Thyroid gland (tissue), 4 donors: ENCODE measurements around the gene ACTR1A. TPM values are rescaled to one million over a fixed set of nuclear protein-coding genes. Genes with fewer than 3 reads are reported as not detected.

Experiments used
- DNase-seq, 2 donors: peaks; one replicate each; pipeline ENCODE4 v3.0.0-alpha.2; 2019
- H3K27ac ChIP-seq, 3 donors: fragments of 200-600 bp; sonication (generic); 1 replicate in 2 of 3; 2 replicates in 1 of 3; pipeline ENCODE4 v1.5.1; 2016 to 2019; ENCODE audit warnings: mild to moderate bottlenecking in 1 of 3, moderate library complexity in 1 of 3
- H3K27me3 ChIP-seq: fragments of 200-600 bp; sonication (generic); one replicate; pipeline ENCODE4 v1.5.1; 2019
- H3K36me3 ChIP-seq, 2 donors: fragments of 200-600 bp; sonication (generic); one replicate each; pipeline ENCODE4 v1.5.1; 2016 to 2019
- H3K4me1 ChIP-seq, 2 donors: fragments of 200-600 bp; sonication (generic); one replicate each; pipeline ENCODE4 v1.5.1; 2017 to 2019
- H3K4me3 ChIP-seq, 3 donors: fragments of 200-600 bp; sonication (generic); replicated peaks in 1 of 3; 1 replicate in 2 of 3; 2 replicates in 1 of 3; pipeline ENCODE4 v1.5.1; 2016; ENCODE audit warnings: mild to moderate bottlenecking in 1 of 3
- H3K9me3 ChIP-seq: fragments of 200-600 bp; sonication (generic); one replicate; pipeline ENCODE4 v1.5.1; 2017
- POLR2A ChIP-seq, 2 donors: fragments of 450-650 bp; IDR thresholded peaks; one replicate each; pipeline ENCODE4 v1.6.1; 2017; ENCODE audit warnings: antibody characterized with exemption in 2 of 2, mild to moderate bottlenecking in 2 of 2, moderate library complexity in 1 of 2
- WGBS, 2 donors: methylation state at CpG; one replicate each; pipeline ENCODE4 v1.1.5; 2017; 5-methylcytosine and 5-hydroxymethylcytosine counted together
- intact Hi-C: fragments of 100-400 bp; cut with DNase I; formaldehyde crosslinking; loops from one replicate; pipeline ENCODE4 v1.15.1; 2023
- total RNA-seq, 4 donors: library from RNA; depleted of rRNA; stranded (reverse); fragments of >200 nt; gene quantifications; one replicate each; pipeline ENCODE4 v1.2.3, GENCODE V29; 2016
- TF ChIP-seq, protein P1 (sequence below), 6 experiments: fragments of 200-600 bp in 3 of 6; fragments of 450-650 bp in 3 of 6; sonication (generic) in 3 of 6; IDR thresholded peaks; one replicate each; pipeline ENCODE4 v1.5.1; 2016 to 2019; ENCODE audit warnings: antibody characterized with exemption in 6 of 6, mild to moderate bottlenecking in 2 of 6, inconsistent platforms in 1 of 6, moderate library complexity in 1 of 6

The ACTR1A gene
- total RNA-seq, 4 donors from 2014 or later: 94.1 to 111 (median 103) TPM

DNA sequence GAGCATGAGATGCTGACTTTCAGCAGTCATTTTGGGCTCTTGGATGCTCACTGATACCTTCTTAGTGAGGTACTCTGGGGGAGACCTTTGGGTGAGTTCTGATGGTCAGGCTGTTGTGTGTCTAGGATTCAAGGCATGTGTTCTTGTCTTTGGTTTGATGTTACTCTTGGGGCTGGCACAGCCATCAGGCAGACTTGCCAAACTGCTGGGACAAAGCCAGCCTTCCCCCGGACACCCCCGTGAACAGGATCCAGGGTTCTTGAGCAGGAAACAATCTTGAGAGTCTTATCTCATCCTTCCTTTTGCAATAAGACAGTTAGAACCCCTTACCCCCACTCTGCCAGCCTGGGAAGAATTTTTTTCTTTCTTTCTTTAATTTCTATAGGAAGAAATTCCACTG lies 43.5 kb upstream of the ACTR1A start:
- H3K36me3 ChIP-seq: no peaks in the 10 kb centered on the region
- intact Hi-C loops: no loop called here
- no peaks in the 10 kb centered on the region for H3K9me3 ChIP-seq
- no peaks in the 10 kb centered on the region for H3K27me3 ChIP-seq
- 42 to 61% methylated on average over 2 of the region's 2 CpGs for WGBS, 2 donors
- H3K27ac ChIP-seq: no peak overlapping the region
- TF ChIP-seq, protein P1, sequence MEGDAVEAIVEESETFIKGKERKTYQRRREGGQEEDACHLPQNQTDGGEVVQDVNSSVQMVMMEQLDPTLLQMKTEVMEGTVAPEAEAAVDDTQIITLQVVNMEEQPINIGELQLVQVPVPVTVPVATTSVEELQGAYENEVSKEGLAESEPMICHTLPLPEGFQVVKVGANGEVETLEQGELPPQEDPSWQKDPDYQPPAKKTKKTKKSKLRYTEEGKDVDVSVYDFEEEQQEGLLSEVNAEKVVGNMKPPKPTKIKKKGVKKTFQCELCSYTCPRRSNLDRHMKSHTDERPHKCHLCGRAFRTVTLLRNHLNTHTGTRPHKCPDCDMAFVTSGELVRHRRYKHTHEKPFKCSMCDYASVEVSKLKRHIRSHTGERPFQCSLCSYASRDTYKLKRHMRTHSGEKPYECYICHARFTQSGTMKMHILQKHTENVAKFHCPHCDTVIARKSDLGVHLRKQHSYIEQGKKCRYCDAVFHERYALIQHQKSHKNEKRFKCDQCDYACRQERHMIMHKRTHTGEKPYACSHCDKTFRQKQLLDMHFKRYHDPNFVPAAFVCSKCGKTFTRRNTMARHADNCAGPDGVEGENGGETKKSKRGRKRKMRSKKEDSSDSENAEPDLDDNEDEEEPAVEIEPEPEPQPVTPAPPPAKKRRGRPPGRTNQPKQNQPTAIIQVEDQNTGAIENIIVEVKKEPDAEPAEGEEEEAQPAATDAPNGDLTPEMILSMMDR (IDR thresholded peaks at IDR 0.05): no peak
- no peak for TF ChIP-seq POLR2A (IDR thresholded peaks at IDR 0.05)
- no peak for DNase-seq
- H3K4me1 ChIP-seq: peaks cover 0 to 4% of the 10 kb centered on the region in 2 donors
- H3K4me3 ChIP-seq: no peak overlapping the region

DNA sequence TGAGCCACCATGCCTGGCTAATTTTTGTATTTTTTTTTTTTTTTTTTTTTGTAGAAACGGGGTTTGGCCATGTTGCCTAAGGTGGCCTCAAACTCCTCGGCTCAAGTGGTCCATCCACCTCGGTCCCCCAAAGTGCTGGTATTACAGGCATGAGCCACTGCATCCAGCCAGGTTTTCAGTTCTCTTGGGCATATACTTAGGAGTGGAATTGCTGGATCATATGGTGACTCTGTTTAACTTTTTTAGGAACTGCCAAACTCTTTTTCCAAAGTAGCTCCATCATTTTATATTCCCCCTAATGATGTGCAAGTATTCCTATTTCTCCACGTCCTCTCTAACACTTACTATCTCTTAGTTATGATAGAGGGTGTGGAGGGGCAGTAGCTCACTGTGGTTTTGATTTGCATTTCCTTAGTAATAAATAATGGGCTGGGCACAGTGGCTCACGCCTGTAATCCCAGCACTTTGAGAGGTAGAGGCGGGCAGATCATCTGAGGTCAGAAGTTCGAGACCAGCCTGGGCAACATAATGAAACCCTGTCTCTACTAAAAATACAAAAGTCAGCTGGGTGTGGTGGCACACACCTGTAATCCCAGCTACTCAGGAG lies 42.9 kb upstream of the ACTR1A start:
- Histone ChIP-seq H3K27ac (no peak overlapping the region), H3K36me3 (no peaks in the 10 kb centered on the region), H3K9me3 (no peaks in the 10 kb centered on the region), H3K4me3 (no peak overlapping the region), H3K27me3 (no peaks in the 10 kb centered on the region), H3K4me1 (peaks cover 0 to 4% of the 10 kb centered on the region in 2 donors)
- DNase-seq: no peak
- WGBS, 2 donors: 92 to 94% methylated on average over 7 of the region's 7 CpGs
- no peak for TF ChIP-seq POLR2A (IDR thresholded peaks at IDR 0.05)
- TF ChIP-seq, protein P1 (IDR thresholded peaks at IDR 0.05): no peak
- intact Hi-C loops: no loop called here

DNA sequence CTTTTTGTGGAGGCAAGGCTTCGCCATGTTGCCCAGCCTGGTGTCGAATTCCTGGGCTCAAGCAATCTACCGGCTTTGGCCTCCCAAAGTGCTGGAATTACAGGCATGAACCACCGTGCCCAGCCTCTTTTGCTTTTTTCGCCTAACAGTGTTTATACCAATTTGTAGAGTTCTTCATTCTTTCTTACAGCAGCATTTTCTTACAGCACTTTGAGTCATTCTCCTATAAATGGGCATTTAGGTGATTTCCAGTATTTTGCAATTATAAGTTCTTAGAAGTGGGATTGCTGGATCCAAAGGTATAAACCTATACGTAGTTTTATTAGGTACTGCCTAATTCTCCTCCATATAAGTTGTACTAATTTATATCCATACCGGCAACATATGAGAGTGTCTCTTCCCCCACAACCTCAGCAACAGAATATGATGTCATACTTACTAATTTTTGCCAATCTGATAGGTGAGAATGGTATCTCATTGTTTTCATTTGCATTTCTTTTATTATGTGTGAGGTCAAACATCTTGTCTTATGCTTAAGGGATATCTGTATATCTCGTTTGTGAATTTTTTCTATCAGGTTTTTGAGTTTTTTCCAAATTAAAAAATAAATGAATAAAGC lies 40.4 kb upstream of the ACTR1A start:
- H3K36me3 ChIP-seq: no peaks in the 10 kb centered on the region
- H3K9me3 ChIP-seq: no peaks in the 10 kb centered on the region
- H3K4me1 ChIP-seq: peaks cover 13 to 18% of the 10 kb centered on the region in 2 donors
- TF ChIP-seq, protein P1 (IDR thresholded peaks at IDR 0.05): no peak
- no peak for TF ChIP-seq POLR2A (IDR thresholded peaks at IDR 0.05)
- no peaks in the 10 kb centered on the region for H3K27me3 ChIP-seq
- intact Hi-C loops: no loop called here
- H3K27ac ChIP-seq: no peak overlapping the region
- H3K4me3 ChIP-seq: no peak overlapping the region
- DNase-seq: no peak
- WGBS, 2 donors: 91 to 94% methylated on average over 8 of the region's 8 CpGs

DNA sequence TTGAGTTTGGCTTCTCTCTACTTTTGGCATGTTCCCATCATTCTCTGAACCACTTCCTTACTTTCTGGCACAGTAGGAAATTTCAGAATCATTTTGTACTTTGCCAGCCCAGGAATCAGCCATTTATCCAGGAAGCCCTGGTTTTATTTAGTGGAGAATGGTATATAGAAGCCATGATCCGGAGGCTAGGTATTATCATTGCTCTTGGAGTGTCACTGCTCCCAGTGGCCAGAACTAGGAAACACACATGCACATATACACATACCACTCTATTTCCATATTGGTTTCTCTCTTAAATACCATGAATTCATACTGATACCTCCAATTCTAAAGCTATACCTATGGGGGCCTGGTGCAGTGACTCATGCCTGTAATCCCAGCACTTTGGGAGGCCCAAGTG lies 37.5 kb upstream of the ACTR1A start:
- 58 to 71% methylated on average over 1 of the region's 1 CpG for WGBS, 2 donors
- H3K27ac ChIP-seq: no peak overlapping the region
- H3K27me3 ChIP-seq: no peaks in the 10 kb centered on the region
- intact Hi-C loops: no loop called here
- peaks cover 13 to 14% of the 10 kb centered on the region in 2 donors for H3K4me1 ChIP-seq
- no peak overlapping the region for H3K4me3 ChIP-seq
- DNase-seq: no peak
- H3K9me3 ChIP-seq: no peaks in the 10 kb centered on the region
- H3K36me3 ChIP-seq: no peaks in the 10 kb centered on the region
- no peak for TF ChIP-seq POLR2A (IDR thresholded peaks at IDR 0.05)
- TF ChIP-seq, protein P1 (IDR thresholded peaks at IDR 0.05): peak in 3 of 6 experiments; percentile 21 to 33 (median 26)

DNA sequence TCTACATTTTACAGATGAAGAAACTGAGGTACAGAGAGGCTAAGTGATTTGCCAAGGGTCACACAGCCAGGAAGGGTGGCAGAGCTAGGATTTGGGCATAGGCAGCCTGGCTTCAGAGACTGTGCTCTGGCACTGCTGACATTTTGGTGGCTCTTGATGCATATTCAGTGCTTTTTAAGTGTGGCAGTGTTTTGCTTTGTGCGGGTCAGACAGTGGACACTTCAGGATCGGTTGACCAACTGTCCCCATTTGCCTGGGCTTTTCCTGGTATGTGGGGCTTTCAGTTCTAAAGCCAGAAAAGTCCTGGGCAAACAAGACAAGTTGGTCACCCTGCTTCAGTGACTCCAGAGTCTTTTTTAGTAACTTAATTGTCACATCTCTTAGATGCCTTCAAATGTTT lies 36.3 kb upstream of the ACTR1A start:
- Histone ChIP-seq H3K36me3 (no peaks in the 10 kb centered on the region), H3K27me3 (no peaks in the 10 kb centered on the region), H3K27ac (no peak overlapping the region), H3K4me1 (peaks cover 13 to 14% of the 10 kb centered on the region in 2 donors), H3K4me3 (no peak overlapping the region), H3K9me3 (no peaks in the 10 kb centered on the region)
- peak; percentile 56 to 57 for DNase-seq
- 50 to 56% methylated on average over 2 of the region's 2 CpGs for WGBS, 2 donors
- intact Hi-C loops: no loop called here
- TF ChIP-seq, protein P1 (IDR thresholded peaks at IDR 0.05): no peak
- TF ChIP-seq POLR2A (IDR thresholded peaks at IDR 0.05): no peak
